Central memory CD4-positive, alpha-beta T cell (primary cell): Measurements from ENCODE around the gene MTERF4.
A peak's percentile ranks its signal among the peaks of the same experiment; 100 is the strongest.

Experiments
- DNase-seq: peaks from one replicate; pipeline ENCODE4 v3.0.0; 2022
- total RNA-seq, 3 experiments: gene quantifications; one replicate each; lab custom pipeline; 2026; lab: John Stamatoyannopoulos, UW

Gene MTERF4
- total RNA-seq: 51.1 to 126 (median 96.3) reads per million in 3 experiments

GRCh38 chr2:241102239-241102803 lies at the start of gene MTERF4:
Gene MTERF4, minus strand, starts transcription at chr2:241102287. Its CDS starts 14 bp downstream, at chr2:241102273.
- peak; percentile 86 for DNase-seq

- DNase-seq: no peak
Observed at GRCh38 chr2:241150660-241151530, 48.8 kb upstream of the MTERF4 start.

GRCh38 chr2:241149925-241150659 lies 48.0 kb upstream of the MTERF4 start, which contains the start of gene PPP1R7:
Gene PPP1R7, plus strand, starts transcription at chr2:241150467. Its CDS starts 29 bp downstream, at chr2:241150496.
- peak; percentile 94 for DNase-seq

- no peak for DNase-seq
Observed at GRCh38 chr2:241149675-241149924, 47.5 kb upstream of the MTERF4 start.

DNA sequence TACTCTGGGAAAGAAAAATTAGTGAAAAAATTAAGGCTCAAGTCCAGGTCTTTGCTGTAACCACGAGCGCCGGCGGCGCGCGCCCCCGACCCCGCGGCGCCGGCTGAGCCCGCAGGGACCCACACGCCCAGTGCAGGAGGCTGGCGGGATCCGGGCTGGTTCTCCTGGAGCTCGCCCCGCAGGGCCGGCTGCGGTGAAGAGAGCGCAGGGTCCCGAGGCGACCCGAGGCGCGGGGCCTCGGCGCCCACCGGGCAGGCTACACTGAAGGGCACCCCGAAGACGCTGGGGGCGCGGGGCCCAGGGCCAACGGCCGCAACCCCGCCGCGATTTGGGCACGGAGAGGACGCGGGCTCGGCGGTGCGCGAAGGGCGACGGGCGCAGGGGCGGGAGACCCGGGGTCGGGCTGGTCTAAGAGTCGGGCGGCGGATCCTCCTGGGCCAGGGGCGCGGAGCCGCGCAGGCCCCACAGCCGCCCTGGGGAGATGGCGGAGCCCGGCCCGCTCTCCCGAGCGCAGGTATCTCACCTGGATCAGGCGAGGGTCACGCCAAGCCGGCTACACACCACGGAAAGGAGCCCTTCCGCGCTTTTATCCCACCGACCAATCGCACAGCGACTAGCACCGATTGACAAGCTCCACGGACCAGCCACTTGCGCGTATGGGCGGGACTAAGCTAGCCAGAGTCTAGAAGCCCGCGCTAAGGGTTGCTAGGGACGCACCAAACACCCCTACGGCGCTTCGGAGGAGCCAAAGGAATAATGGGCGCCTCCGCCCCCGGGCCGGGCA lies 47.0 kb upstream of the MTERF4 start, which contains the start of gene PASK:
PASK (minus strand) TSS at position 582 of the 784 bp plus-strand sequence. CDS start 6,440 bp downstream, outside the sequence.
- peak; percentile 91 for DNase-seq

DNA sequence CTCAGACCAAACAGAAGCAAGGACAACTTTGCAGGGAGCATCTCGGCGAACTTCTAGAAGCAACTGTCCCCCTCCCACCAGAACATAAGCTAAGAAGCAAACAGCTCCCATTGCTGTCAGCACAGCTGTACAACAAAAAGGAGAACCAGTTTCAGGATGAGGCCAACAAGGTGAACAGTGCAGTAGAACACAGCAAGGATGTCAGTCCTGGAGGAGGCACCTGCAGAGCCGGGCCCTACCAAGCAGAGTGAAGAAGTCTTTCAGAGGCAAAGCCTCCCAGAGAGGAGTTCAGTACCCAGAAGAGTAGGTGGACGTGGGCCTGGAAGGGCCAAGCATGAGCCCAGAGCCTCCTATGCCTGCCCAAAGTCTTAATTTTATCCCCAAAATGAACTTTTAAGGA lies 46.2 kb upstream of the MTERF4 start:
- no peak for DNase-seq

DNA sequence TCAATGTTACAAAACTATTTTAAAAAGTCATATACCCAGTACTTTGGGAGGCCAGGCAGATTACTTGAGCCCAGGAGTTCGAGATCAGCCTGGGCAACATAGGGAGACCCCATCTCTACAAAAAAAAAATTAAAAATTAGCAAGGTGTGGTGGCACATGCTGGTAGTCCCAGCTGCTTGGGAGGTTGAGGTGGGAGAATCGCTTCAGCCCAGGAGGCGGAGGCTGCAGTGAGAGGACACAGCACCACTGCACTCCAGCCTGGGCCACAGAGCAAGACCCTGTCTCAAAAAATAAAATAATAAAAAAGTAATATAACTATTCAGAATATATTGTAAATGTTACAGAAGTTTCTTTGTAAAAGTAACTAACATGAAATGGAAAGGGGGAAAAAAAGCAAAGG lies 45.2 kb upstream of the MTERF4 start:
- no peak for DNase-seq

DNA sequence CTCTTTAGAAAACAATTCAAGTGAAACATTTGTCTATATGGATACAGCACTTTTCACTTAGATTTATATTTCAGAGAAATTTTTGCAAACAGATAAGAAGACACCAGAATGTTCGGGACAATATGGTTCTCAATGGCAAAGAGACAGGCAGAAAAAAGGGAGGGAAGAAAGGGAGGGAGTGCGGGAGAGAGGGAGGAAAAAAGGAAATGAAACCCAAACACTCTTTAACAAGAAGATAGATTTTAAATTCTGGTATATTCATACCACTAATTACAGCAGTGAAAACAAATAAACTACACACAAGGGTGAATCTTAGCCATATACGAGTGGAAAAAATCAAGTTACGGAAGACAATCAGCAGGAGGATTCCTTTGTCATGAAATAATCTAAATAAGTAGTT lies 44.2 kb upstream of the MTERF4 start:
- DNase-seq: no peak

- no peak for DNase-seq
Observed at GRCh38 chr2:241142593-241142992, 40.5 kb upstream of the MTERF4 start.

DNA sequence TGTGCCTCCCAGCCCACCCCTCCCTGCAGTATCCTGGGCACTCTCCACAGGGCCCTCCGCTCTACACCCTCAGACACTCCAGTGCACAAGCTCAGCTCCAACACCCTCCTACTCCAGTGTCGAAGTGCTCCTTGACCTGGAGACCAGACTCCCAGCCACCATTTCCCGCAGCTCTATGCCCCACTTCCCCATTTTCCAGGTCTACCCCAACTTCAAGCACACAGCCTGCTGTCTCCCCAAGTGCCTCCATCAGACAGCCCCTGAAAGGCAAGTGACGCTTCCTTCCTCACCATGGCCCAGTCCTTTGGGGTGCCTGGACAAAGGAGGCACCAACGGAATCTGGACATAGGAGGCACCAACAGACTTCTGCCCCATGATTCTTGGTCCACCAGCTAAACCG lies 40.0 kb upstream of the MTERF4 start:
- no peak for DNase-seq

DNA sequence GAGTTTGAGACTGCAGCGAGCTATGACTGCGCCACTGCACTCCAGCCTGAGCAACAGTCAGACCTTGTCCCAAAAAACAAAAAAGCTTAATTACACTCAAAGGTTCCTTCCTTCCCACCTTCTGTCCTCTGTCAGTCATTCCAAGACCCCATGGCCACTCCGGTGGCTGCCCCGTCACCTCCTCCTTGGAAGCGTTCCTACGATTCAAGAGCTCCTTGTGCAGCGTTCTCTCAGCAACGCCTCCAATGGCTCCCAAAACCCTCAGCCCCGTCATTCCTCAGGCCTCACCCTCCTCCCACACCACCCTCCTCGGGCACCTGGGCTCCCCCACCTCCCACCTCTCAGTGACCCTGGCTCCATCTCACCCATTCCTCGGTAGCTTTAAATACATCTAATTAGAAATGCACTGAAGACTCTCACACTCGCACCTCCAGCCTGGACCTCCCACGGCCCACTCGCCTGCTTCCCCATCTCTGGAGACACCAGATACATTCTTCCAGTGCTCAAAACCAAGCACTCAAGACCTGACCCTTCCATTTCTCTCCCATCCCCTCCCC lies 39.2 kb upstream of the MTERF4 start:
- DNase-seq: no peak

- no peak for DNase-seq
Observed at GRCh38 chr2:241140445-241140840, 38.4 kb upstream of the MTERF4 start.

GRCh38 chr2:241139531-241140444 lies 37.7 kb upstream of the MTERF4 start:
- DNase-seq: no peak

DNA sequence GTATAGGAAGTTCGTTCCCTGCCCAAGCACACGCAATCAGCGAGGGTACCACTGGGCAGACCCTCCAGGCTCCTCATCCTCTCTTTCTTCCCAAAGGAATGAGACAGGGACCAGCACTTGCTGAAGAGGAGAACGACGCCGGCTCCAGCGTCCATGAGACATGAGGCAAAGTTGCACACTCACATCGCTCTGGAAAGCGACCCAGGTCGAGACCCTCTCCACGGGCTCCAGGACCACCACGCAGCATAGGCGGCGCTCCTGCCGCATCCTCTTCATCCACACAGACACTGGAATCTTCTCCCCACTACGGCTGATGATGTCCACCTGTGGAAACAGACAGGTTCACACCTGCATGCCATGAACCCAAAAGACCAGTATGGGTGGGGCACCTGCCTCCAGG lies 36.4 kb upstream of the MTERF4 start:
- no peak for DNase-seq

DNA sequence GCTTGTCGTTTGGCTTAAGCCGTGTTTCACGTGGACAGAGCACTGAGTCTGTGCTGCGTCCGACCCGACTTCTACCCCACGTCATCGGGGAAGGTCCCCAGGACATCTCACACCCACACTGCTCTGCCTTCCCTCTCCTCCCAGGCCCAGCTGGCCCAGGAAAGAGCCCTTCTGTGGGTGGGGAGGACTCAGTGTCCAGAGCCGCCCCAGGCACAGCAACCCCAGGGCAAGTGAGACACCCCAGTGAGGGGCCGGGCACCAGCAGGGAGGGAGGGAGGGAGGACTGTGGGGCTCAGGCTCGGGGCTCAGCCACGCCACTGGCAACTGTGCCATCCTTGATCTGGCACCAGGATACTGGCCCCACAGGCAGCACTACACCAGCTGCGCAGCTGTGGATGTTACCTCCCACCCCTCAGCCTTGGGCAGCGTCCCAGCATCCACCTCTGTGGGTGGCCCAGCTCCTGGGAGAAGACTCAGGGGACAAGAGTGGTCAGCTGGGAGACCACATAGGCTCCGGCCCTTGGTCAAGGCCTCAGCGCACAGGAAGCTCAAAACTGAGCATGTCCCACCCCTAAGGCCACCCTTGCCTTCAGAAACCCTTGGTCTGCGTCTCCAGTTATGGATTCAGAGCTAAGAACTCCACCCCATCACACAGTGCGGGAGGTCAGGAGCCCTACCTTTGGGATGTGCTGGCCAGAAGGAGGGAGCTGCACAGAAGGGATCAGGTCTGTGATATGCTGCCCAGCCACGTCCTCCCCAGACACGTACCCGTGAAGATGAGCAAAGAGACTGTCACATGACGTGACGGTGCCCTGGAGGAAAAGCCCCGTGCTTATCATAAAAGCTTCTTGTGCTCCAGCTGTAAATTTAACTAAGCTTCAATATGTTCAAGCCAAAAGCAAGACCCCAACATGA lies 35.4 kb upstream of the MTERF4 start:
- no peak for DNase-seq

- no peak for DNase-seq
Observed at GRCh38 chr2:241136661-241137260, 34.7 kb upstream of the MTERF4 start.

DNA sequence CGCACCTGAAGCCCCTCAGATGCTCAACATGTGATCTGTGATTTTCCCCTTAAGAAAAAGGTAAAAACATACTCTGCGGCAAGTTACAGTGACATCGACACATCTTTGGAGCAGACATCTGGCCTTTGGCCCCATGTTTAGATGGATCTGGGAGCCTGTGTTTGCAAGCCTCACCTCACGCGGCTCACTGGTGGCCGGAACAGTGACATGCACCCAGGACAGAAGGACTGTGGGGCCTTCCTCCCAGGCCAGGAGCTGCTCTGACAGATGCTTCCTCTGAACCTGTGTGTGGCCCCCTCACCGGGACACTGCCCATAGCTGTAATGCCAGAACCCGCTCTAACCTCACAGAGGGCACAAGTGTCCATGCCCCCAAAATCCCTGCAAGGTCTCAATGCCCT lies 34.1 kb upstream of the MTERF4 start:
- no peak for DNase-seq

DNA sequence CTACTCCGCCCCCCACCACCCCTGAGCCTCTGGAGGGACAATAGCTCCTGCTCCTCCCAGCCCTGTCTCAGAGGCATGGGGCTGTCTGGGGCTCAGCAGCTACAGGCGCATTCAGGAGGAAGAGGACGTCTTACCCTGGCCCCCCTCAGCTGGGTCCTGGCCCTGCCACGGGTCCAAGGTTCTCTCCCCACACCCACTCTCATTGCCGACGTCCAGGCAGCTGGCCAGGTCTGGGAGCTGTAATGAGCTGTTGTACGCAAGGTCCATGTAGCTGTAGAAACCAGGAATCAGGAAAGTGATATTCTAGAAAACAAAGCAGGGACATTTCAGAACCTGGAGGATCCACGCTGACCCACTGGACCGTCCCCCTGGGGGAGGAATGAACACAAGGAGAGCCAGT lies 33.6 kb upstream of the MTERF4 start:
- no peak for DNase-seq

- no peak for DNase-seq
Observed at GRCh38 chr2:241134711-241135110, 32.6 kb upstream of the MTERF4 start.

DNA sequence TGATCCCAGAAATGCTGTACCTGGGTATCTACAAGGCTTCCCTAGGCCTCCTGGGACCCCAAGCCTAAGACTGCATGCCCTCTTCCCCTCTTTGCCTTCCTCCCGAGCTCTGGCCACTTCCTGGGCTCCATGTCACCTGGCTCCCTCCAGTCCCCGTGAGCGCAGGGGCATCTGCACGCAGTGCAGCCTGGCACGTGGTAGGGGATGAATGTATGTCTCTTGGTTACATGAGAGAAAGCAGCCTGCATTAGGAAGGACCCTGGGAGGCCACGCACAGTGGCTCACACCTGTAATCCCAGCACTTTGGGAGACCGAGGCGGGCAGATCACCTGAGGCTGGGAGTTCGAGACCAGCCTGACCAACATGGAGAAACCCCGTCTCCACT lies 31.3 kb upstream of the MTERF4 start:
- DNase-seq: no peak
